ENCODE measurements around the gene INPP4B. TPM values are rescaled to one million over a fixed set of nuclear protein-coding genes. Genes with fewer than 3 reads are reported as not detected.

The INPP4B gene
- total RNA-seq, 1 experiment from 2014 or later: 14.3 TPM

DNA sequence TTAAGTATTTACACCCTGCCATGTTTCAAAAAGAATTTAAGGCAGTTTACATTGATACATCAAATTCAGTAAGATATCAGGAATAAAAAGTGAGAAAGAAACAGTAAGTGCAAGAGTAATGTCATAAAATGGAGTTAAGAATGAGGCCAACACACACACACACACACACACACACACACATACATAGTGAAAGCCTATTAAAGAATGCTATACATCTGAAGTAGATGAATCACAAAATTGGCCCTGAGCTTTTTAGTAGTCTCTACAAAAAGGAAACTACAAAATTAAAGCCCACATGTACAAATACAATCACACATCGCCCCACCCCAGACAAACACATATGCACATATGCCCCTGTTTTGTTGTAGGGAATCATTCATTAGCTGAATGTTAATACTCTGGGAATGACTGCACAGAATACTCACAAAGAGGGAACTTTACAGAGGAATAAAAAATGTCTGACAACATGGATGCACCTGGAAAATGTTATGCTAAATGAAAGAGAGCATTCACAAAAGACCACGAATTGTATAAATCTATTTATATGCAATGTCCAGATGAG lies 780.9 kb downstream of the INPP4B start:
- ChIA-PET CTCF (no interaction called here), RAD21 (ENCODE audit: low non-redundant PET in 1 of 2, low total read pairs in 2 of 2, uncharacterized antibody in 2 of 2, unreplicated experiment in 2 of 2) (no interaction called here), POLR2A (no interaction called here)
- Histone ChIP-seq H3K79me2 (ENCODE audit: insufficient read depth, low read length) (no peaks in the 10 kb centered on the region), H4K20me1 (ENCODE audit: insufficient read depth) (no peaks in the 10 kb centered on the region), H3K4me3 (replicated peaks in 1 of 2; ENCODE audit: low read depth in 1 of 2, low read length in 2 of 2) (no peak overlapping the region), H3K27me3 (ENCODE audit: insufficient read depth, low read length) (no peaks in the 10 kb centered on the region), H3K4me1 (ENCODE audit: control insufficient read depth in 1 of 2, insufficient read depth in 2 of 2, low read length in 2 of 2) (no peaks in the 10 kb centered on the region), H3K4me2 (ENCODE audit: low read length) (no peak overlapping the region), H3K36me3 (ENCODE audit: control insufficient read depth in 1 of 2, insufficient read depth in 2 of 2, low read length in 2 of 2) (no peaks in the 10 kb centered on the region), H3K9ac (ENCODE audit: low read length) (no peak overlapping the region), H2AFZ (ENCODE audit: low read depth, low read length, poor library complexity, severe bottlenecking) (no peak overlapping the region), H3K27ac (ENCODE audit: low read depth, low read length) (no peak overlapping the region), H3K9me3 (ENCODE audit: control insufficient read depth in 1 of 2, insufficient read depth in 1 of 2, low read depth in 1 of 2, low read length in 2 of 2) (no peaks in the 10 kb centered on the region), H3K9me2 (ENCODE audit: insufficient read depth) (no peaks in the 10 kb centered on the region)
- ATAC-seq (no peak), DNase-seq (ENCODE audit: low read depth, low spot score) (no peak)
- intact Hi-C loops (cut with micrococcal nuclease): no loop called here
- TF ChIP-seq ZNF274 (IDR thresholded peaks at IDR 0.05; ENCODE audit: low read depth, low read length) (no peak), POLR2AphosphoS5 (IDR thresholded peaks at IDR 0.05; ENCODE audit: low read depth, low read length) (no peak), REST (IDR thresholded peaks at IDR 0.05; ENCODE audit: low read depth) (no peak), TCF7L2 (IDR thresholded peaks at IDR 0.05; ENCODE audit: borderline replicate concordance, extremely low read depth, insufficient read depth, insufficient read length) (no peak), ZFX (IDR thresholded peaks at IDR 0.05) (no peak), CEBPB (IDR thresholded peaks at IDR 0.05; ENCODE audit: low read depth) (no peak), EZH2phosphoT487 (IDR thresholded peaks at IDR 0.05; ENCODE audit: borderline replicate concordance) (no peak), ELF1 (IDR thresholded peaks at IDR 0.05; ENCODE audit: borderline replicate concordance, low read depth) (no peak), FOSL1 (IDR thresholded peaks at IDR 0.05; ENCODE audit: low read depth) (no peak), EGR1 (IDR thresholded peaks at IDR 0.05; ENCODE audit: low read depth) (no peak), EZH2 (IDR thresholded peaks at IDR 0.05) (no peak), SP1 (IDR thresholded peaks at IDR 0.05; ENCODE audit: low read depth) (no peak), CBX3 (IDR thresholded peaks at IDR 0.05; ENCODE audit: low read depth) (no peak), SRF (IDR thresholded peaks at IDR 0.05; ENCODE audit: low read depth) (no peak), YY1 (IDR thresholded peaks at IDR 0.05; ENCODE audit: extremely low read depth, insufficient replicate concordance, low read depth, low read length) (no peak), ZBTB33 (IDR thresholded peaks at IDR 0.05; ENCODE audit: extremely low read depth, insufficient replicate concordance, low read length) (no peak), JUND (IDR thresholded peaks at IDR 0.05) (no peak)
- TF ChIP-seq, protein P1, sequence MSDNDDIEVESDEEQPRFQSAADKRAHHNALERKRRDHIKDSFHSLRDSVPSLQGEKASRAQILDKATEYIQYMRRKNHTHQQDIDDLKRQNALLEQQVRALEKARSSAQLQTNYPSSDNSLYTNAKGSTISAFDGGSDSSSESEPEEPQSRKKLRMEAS (IDR thresholded peaks at IDR 0.05): no peak
- TF ChIP-seq, protein P2, sequence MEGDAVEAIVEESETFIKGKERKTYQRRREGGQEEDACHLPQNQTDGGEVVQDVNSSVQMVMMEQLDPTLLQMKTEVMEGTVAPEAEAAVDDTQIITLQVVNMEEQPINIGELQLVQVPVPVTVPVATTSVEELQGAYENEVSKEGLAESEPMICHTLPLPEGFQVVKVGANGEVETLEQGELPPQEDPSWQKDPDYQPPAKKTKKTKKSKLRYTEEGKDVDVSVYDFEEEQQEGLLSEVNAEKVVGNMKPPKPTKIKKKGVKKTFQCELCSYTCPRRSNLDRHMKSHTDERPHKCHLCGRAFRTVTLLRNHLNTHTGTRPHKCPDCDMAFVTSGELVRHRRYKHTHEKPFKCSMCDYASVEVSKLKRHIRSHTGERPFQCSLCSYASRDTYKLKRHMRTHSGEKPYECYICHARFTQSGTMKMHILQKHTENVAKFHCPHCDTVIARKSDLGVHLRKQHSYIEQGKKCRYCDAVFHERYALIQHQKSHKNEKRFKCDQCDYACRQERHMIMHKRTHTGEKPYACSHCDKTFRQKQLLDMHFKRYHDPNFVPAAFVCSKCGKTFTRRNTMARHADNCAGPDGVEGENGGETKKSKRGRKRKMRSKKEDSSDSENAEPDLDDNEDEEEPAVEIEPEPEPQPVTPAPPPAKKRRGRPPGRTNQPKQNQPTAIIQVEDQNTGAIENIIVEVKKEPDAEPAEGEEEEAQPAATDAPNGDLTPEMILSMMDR (IDR thresholded peaks at IDR 0.05 in 2 of 3, conservative IDR thresholded peaks at IDR 0.05 in 1 of 3; ENCODE audit: borderline replicate concordance in 1 of 3, insufficient read depth in 1 of 3, low read depth in 2 of 3, low read length in 2 of 3): no peak
- BruUV-seq (replicated peaks): no TSS peak
